ENCODE data around the gene RXRG.

RXRG gene

DNA sequence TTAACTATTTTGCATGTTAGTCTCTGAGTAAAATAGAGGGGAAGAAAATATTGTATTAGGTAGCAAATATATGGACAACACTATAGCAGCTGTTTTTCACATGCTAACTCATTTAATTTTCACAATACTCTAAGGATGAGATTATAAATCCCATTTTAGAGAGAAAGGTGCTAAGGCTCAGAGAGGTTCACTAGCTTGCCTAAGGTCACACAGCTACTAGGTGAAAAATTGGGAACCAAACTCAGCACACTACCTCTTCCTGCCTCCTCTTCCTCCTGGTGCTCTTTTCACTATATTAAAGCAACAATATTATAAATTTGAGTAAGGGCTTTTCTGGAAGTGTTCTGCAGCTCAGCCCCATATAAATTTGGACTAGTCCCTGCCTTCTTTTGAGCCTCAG is 2.3 kb downstream of the RXRG start:
- H3K4me3 ChIP-seq (replicated peaks in 1 of 2; ENCODE audit: low read depth in 2 of 2, low read length in 2 of 2), result no peak overlapping the region
- TF ChIP-seq CTCF (IDR thresholded peaks at IDR 0.05; ENCODE audit: low read depth, low read length), result no peak
- DNase-seq (ENCODE audit: low read depth in 2 of 2), result no peak

DNA sequence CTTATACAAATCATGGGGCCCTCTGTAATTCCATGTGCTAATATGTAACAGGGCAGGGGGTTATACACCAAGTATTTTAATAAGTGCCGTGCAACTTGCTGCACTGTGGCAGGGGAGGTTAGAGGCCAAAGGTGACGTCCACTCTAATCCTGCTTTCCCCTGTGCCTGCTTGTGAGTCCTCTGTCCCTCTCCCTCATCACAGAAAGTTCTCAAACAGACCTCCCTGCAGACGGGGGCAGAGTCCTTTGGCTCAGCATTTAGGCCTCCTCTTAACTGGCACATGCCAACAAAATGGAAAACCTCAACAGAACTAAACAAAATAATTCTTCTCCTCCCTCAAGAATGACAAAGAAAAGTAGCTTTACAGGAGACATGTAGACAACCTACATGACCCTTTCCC is 2.9 kb downstream of the RXRG start:
- no peak overlapping the region for H3K4me3 ChIP-seq (replicated peaks in 1 of 2; ENCODE audit: low read depth in 2 of 2, low read length in 2 of 2)
- no peak for DNase-seq (ENCODE audit: low read depth in 2 of 2)
- TF ChIP-seq CTCF (IDR thresholded peaks at IDR 0.05; ENCODE audit: low read depth, low read length), result no peak

DNA sequence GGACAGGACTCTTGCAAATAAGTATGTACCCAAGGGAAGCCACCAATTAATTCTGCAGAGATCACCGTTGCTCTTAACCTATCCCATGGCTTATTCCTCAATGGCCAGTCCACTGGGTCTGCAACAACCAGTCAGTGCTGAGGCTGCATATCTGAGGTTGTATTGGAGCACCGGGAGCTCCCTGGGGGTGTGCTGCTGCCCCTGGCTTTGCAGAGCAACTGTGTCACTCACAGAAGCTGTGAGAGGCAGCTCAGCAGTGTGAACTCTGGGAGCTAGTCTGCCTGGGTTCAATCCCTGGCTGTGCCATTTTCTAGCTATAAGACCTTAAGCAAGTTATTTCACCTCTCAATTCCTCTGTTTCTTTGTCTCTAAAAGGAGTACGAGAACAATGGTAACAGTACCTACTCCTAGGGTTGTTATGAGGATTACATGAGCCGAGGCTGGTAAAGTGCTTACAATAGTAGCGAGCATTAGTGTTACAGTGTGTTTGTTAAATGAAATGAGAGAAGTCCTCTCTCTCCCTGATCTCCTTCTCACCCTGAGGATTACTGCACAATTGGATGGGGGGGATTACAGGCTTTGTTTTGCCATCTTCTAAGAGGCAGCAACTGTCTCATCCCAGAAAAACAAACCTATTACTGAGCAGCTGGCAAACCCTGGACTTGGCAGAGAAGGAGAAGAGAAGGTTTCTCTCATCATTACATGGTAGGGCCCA is 3.6 kb downstream of the RXRG start:
- H3K4me3 ChIP-seq (replicated peaks in 1 of 2; ENCODE audit: low read depth in 2 of 2, low read length in 2 of 2), result no peak overlapping the region
- no peak for DNase-seq (ENCODE audit: low read depth in 2 of 2)
- no peak for TF ChIP-seq CTCF (IDR thresholded peaks at IDR 0.05; ENCODE audit: low read depth, low read length)

DNA sequence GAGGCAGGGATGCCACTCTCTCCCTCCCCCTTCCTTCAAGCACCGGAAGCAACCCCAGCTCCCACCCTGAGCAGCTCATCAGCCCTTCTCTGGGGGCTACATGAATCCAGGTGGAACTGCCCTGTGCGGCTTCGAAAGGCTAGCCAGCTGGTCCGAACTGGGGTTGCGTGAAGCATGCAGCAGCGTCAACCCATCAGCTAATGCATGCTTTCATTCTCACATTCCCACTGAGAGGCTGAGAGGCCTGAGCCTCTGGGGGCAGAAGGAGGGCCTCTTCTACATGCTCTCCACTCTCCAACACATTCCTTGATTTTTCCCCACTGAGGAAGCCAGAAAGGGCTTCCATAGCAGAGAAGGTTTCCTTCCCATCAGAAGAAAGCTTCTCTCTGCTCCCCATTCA is 5.6 kb downstream of the RXRG start:
- DNase-seq (ENCODE audit: low read depth in 2 of 2), result no peak
- H3K4me3 ChIP-seq (replicated peaks in 1 of 2; ENCODE audit: low read depth in 2 of 2, low read length in 2 of 2), result no peak overlapping the region
- TF ChIP-seq CTCF (IDR thresholded peaks at IDR 0.05; ENCODE audit: low read depth, low read length), result no peak

DNA sequence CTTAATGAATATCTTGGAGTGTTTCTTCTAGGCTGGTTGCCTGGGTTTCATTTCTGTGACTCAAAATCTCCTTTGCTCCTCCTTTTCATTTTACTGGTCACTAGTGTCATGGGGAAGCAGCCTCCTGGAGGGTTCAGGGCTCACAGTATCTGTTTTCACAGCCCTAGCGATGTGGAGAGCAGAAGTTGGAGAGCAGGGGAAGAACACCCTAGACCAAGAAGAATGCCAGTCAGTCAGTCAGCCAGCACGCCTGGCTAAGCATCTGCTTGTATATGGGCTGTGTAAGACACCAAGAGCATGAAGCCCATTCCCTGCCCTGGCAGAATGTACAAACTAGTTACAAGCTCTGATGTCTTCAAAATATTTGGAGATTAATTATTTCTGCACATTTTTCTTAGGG is 7.9 kb downstream of the RXRG start:
- no peak for TF ChIP-seq CTCF (IDR thresholded peaks at IDR 0.05; ENCODE audit: low read depth, low read length)
- no peak overlapping the region for H3K4me3 ChIP-seq (replicated peaks in 1 of 2; ENCODE audit: low read depth in 2 of 2, low read length in 2 of 2)

DNA sequence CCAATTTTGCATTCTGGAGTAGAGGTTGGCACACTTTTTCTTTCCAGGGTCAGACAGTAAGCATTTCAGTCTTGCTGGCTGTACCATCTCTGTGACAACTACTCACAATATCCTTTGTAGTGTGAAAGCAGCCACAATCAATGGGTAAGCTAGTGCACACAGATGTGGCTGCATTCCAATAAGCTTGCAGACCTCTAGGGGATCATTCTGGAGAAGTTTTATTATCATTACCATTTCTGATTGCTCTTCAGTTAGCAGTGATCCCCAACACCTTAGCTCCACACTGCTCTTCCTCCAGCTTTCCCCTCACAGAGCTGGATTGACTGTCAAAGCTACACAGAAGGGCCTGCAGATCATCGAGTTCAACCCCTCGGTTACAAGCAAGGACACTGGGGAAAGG is 9.1 kb downstream of the RXRG start:
- no peak for DNase-seq (ENCODE audit: low read depth in 2 of 2)
- TF ChIP-seq CTCF (IDR thresholded peaks at IDR 0.05; ENCODE audit: low read depth, low read length), result no peak
- no peak overlapping the region for H3K4me3 ChIP-seq (replicated peaks in 1 of 2; ENCODE audit: low read depth in 2 of 2, low read length in 2 of 2)

More for the DNA sequence above, 7.9 kb downstream of the RXRG start:
- DNase-seq (ENCODE audit: low read depth in 2 of 2), result no peak

DNA sequence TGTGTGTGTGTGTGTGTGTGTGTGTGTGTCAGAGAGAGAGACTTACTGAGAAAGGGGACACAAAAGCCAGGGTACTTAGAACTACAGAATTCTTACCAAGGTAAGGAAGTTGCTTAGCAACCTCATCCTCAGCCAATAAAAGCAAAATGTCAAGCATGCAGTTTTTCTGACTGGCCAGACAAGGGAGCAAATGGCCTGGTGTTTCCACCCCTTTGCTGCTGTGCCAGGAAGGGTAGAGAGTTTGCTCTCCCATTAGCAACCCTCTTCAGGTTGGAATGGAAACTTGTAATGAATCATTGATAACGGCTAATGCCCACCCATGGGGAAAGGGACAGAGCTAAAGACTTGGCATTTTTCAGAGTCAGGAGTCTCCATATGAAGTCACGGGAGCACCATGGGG is 10.6 kb downstream of the RXRG start:
- no peak for TF ChIP-seq CTCF (IDR thresholded peaks at IDR 0.05; ENCODE audit: low read depth, low read length)
- DNase-seq (ENCODE audit: low read depth in 2 of 2), result no peak
- H3K4me3 ChIP-seq (replicated peaks in 1 of 2; ENCODE audit: low read depth in 2 of 2, low read length in 2 of 2), result no peak overlapping the region

Measured in cardiac fibroblast (primary cell).